IMR-90 (cell line): Measurements from ENCODE around the gene SIK3. TPM values are rescaled to one million over a fixed set of nuclear protein-coding genes. Genes with fewer than 3 reads are reported as not detected.

Experiments
- ATAC-seq: fragments of 200-7000 bp; cut with Tn5 transposase; 2 replicates; pipeline ENCODE4 v1.9.1; 2020; ENCODE audit warnings: low read depth, mild to moderate bottlenecking, moderate library complexity
- BruUV-seq: library from RNA; stranded (reverse); fragments of 400-500 nt; replicated peaks from 2 replicates; lab custom pipeline; 2021; lab: Mats Ljungman, UMichigan
- CTCF ChIA-PET: fragments of 300-600 bp; formaldehyde crosslinking; extraction: SDS; loops from one replicate; lab custom pipeline; 2021; ENCODE audit warnings: antibody characterized with exemption; lab: Yijun Ruan, JAX
- POLR2A ChIA-PET: fragments of 300-600 bp; sonication (Branson Sonifier 250); formaldehyde crosslinking; loops from one replicate; lab custom pipeline; 2022; ENCODE audit warnings: antibody characterized with exemption; ENCODE audit not compliant: unreplicated experiment; lab: Charles Lee
- DNase-seq: peaks from one replicate; pipeline ENCODE4 v3.0.0; 2013
- H2AFZ ChIP-seq: replicated peaks from 2 replicates; pipeline ENCODE3; 2013; ENCODE audit warnings: low read length, mild to moderate bottlenecking; ENCODE audit not compliant: poor library complexity
- H2AK5ac ChIP-seq: 2 replicates; pipeline ENCODE4 v1.6.1; 2013; ENCODE audit warnings: low read depth, low read length, inconsistent platforms
- H2AK9ac ChIP-seq: replicated peaks from 2 replicates; pipeline ENCODE3; 2013; ENCODE audit warnings: mild to moderate bottlenecking, low read depth, low read length, moderate library complexity; ENCODE audit not compliant: poor library complexity
- H2BK120ac ChIP-seq: 2 replicates; pipeline ENCODE4 v1.6.1; 2013; ENCODE audit warnings: low read depth, low read length, inconsistent platforms
- H2BK15ac ChIP-seq: 3 replicates; pipeline ENCODE4 v1.6.1; 2013; ENCODE audit warnings: low read depth, low read length, inconsistent platforms
- H2BK20ac ChIP-seq: 2 replicates; pipeline ENCODE4 v1.6.1; 2013; ENCODE audit warnings: low read depth, mild to moderate bottlenecking, inconsistent platforms, low read length, moderate library complexity
- H2BK5ac ChIP-seq: 2 replicates; pipeline ENCODE4 v1.6.1; 2013; ENCODE audit warnings: mild to moderate bottlenecking, low read depth, low read length, inconsistent platforms; ENCODE audit not compliant: poor library complexity, severe bottlenecking
- H3K14ac ChIP-seq: replicated peaks from 2 replicates; pipeline ENCODE4 v1.6.1; 2013; ENCODE audit warnings: low read depth, low read length, inconsistent platforms
- H3K18ac ChIP-seq: 2 replicates; pipeline ENCODE4 v1.6.1; 2013; ENCODE audit warnings: low read depth, low read length, control low read depth
- H3K23ac ChIP-seq: 2 replicates; pipeline ENCODE4 v1.6.1; 2013; ENCODE audit warnings: low read depth, low read length, inconsistent platforms
- H3K27ac ChIP-seq: 2 replicates; pipeline ENCODE4 v1.5.1; 2013; ENCODE audit warnings: mild to moderate bottlenecking, control low read depth, low read length; ENCODE audit not compliant: insufficient read depth
- H3K27me3 ChIP-seq: 2 replicates; pipeline ENCODE4 v1.6.1; 2013; ENCODE audit warnings: low read length; ENCODE audit not compliant: control insufficient read depth, insufficient read depth
- H3K36me3 ChIP-seq: 2 replicates; pipeline ENCODE4 v1.6.1; 2013; ENCODE audit warnings: low read length, mixed read lengths; ENCODE audit not compliant: control insufficient read depth, insufficient read depth
- H3K4ac ChIP-seq: 2 replicates; pipeline ENCODE4 v1.6.1; 2013; ENCODE audit warnings: low read depth, low read length, inconsistent platforms
- H3K4me1 ChIP-seq: 2 replicates; pipeline ENCODE4 v1.6.1; 2013; ENCODE audit warnings: low read length, mixed read lengths; ENCODE audit not compliant: control insufficient read depth, insufficient read depth
- H3K4me2 ChIP-seq: 2 replicates; pipeline ENCODE4 v1.6.1; 2013; ENCODE audit warnings: low read depth, mild to moderate bottlenecking, control low read depth, low read length, moderate library complexity
- H3K4me3 ChIP-seq: 2 replicates; pipeline ENCODE4 v1.5.1; 2013; ENCODE audit warnings: low read depth, mild to moderate bottlenecking, control low read depth, low read length, moderate library complexity; ENCODE audit not compliant: insufficient read depth
- H3K56ac ChIP-seq: 2 replicates; pipeline ENCODE4 v1.6.1; 2013; ENCODE audit warnings: low read length, inconsistent platforms; ENCODE audit not compliant: insufficient read depth; ENCODE audit errors: extremely low read depth
- H3K79me1 ChIP-seq, 2 experiments: 2 replicates each; pipeline ENCODE4 v1.6.1; 2013; ENCODE audit warnings: low read length in 2 of 2, inconsistent platforms in 1 of 2, low read depth in 1 of 2
- H3K9ac ChIP-seq: 2 replicates; pipeline ENCODE4 v1.6.1; 2013; ENCODE audit warnings: low read depth, low read length, control low read depth
- H3K9me1 ChIP-seq: 2 replicates; pipeline ENCODE4 v1.6.1; 2013; ENCODE audit warnings: low read length, inconsistent platforms; ENCODE audit not compliant: insufficient read depth
- H3K9me3 ChIP-seq: 2 replicates; pipeline ENCODE4 v1.6.1; 2013; ENCODE audit warnings: low read length; ENCODE audit not compliant: control insufficient read depth, insufficient read depth
- H4K20me1 ChIP-seq: 2 replicates; pipeline ENCODE4 v1.6.1; 2013; ENCODE audit warnings: low read length, inconsistent platforms; ENCODE audit not compliant: insufficient read depth
- H4K5ac ChIP-seq: 2 replicates; pipeline ENCODE4 v1.6.1; 2013; ENCODE audit warnings: mild to moderate bottlenecking, low read depth, low read length, control low read depth
- H4K8ac ChIP-seq, 2 experiments: 2 replicates each; pipeline ENCODE4 v1.6.1; 2013; ENCODE audit warnings: low read depth in 2 of 2, low read length in 2 of 2, control low read depth in 1 of 2, inconsistent platforms in 1 of 2
- H4K91ac ChIP-seq: 2 replicates; pipeline ENCODE4 v1.6.1; 2013; ENCODE audit warnings: low read depth, low read length, inconsistent platforms; ENCODE audit not compliant: insufficient read depth
- BHLHE40 ChIP-seq: fragments of 150-350 bp; IDR thresholded peaks from 2 replicates; pipeline ENCODE4 v1.6.1; 2016; ENCODE audit warnings: mild to moderate bottlenecking, low read depth, low read length
- CEBPB ChIP-seq: IDR thresholded peaks from 2 replicates; pipeline ENCODE4 v1.6.1; 2012; ENCODE audit warnings: low read depth, low read length, improper control_type of control experiment
- CHD1 ChIP-seq: IDR thresholded peaks from 2 replicates; pipeline ENCODE4 v1.6.1; 2012; ENCODE audit warnings: low read depth, low read length, improper control_type of control experiment
- ELK1 ChIP-seq: fragments of 150-350 bp; IDR thresholded peaks from 2 replicates; pipeline ENCODE4 v1.6.1; 2016; ENCODE audit warnings: low read depth, mild to moderate bottlenecking, low read length, moderate library complexity, borderline replicate concordance
- FOS ChIP-seq: fragments of 150-350 bp; IDR thresholded peaks from 2 replicates; pipeline ENCODE4 v1.6.1; 2016; ENCODE audit warnings: low read depth, low read length
- MAFK ChIP-seq: IDR thresholded peaks from 2 replicates; pipeline ENCODE4 v1.6.1; 2012; ENCODE audit warnings: low read depth, low read length, improper control_type of control experiment
- MAZ ChIP-seq: IDR thresholded peaks from 2 replicates; pipeline ENCODE4 v1.6.1; 2012; ENCODE audit warnings: low read depth, mild to moderate bottlenecking, low read length, improper control_type of control experiment, moderate library complexity, borderline replicate concordance
- MXI1 ChIP-seq: IDR thresholded peaks from 2 replicates; pipeline ENCODE4 v1.6.1; 2012; ENCODE audit warnings: low read depth, mild to moderate bottlenecking, low read length, moderate library complexity, borderline replicate concordance
- NFE2L2 ChIP-seq: fragments of 150-350 bp; IDR thresholded peaks from 2 replicates; pipeline ENCODE4 v1.6.1; 2016; ENCODE audit warnings: low read depth, mild to moderate bottlenecking, low read length
- POLR2A ChIP-seq: IDR thresholded peaks from 2 replicates; pipeline ENCODE4 v1.6.1; 2012; ENCODE audit warnings: mild to moderate bottlenecking, low read depth, low read length
- RAD21 ChIP-seq: IDR thresholded peaks from 2 replicates; pipeline ENCODE4 v1.6.1; 2012; ENCODE audit warnings: low read length, improper control_type of control experiment
- RCOR1 ChIP-seq: IDR thresholded peaks from 2 replicates; pipeline ENCODE4 v1.6.1; 2012; ENCODE audit warnings: mild to moderate bottlenecking, low read length, improper control_type of control experiment; ENCODE audit not compliant: insufficient replicate concordance
- RFX5 ChIP-seq: IDR thresholded peaks from 2 replicates; pipeline ENCODE4 v1.8.0; 2012; ENCODE audit warnings: low read depth, mild to moderate bottlenecking, low read length, moderate library complexity
- SMC3 ChIP-seq: fragments of 150-350 bp; IDR thresholded peaks from 2 replicates; pipeline ENCODE4 v1.6.1; 2016; ENCODE audit warnings: low read depth, mild to moderate bottlenecking, antibody characterized with exemption, low read length, moderate library complexity
- USF2 ChIP-seq: fragments of 150-350 bp; IDR thresholded peaks from 2 replicates; pipeline ENCODE4 v1.6.1; 2017; ENCODE audit warnings: mild to moderate bottlenecking, antibody characterized with exemption, low read length, low read depth
- WGBS, 2 experiments: methylation state at CpG; one replicate each; pipeline versions ENCODE4 v1.1.5 to v1.1.7; 2013; ENCODE audit warnings: missing lambda C conversion rate in 2 of 2; ENCODE audit not compliant: insufficient read length in 1 of 2; ENCODE audit errors: extremely low coverage in 2 of 2; 5-methylcytosine and 5-hydroxymethylcytosine counted together
- dilution Hi-C: fragments of 300-500 bp; cut with HindIII; formaldehyde crosslinking; loops from one replicate; pipeline ENCODE4 v1.14.3; 2018; ENCODE audit warnings: low sequenced_read_pairs; ENCODE audit not compliant: unreplicated experiment
- in situ Hi-C: fragments of 300-500 bp; cut with MboI; formaldehyde crosslinking; loops from 3 replicates; pipeline ENCODE4 v1.14.3; 2019; ENCODE audit warnings: low sequenced_read_pairs, inconsistent platforms, mixed read lengths
- intact Hi-C: fragments of 100-400 bp; cut with micrococcal nuclease; formaldehyde crosslinking; loops from 2 replicates; pipeline ENCODE4 v1.10.0; 2022
- polyA plus RNA-seq, 3 experiments: library from polyadenylated mRNA; depleted of rRNA; stranded (reverse); fragments of >200 nt; gene quantifications; 2 replicates each; pipeline ENCODE4 v1.2.3, GENCODE V29; 2012; ENCODE audit warnings: low replicate concordance in 1 of 3
- total RNA-seq: library from RNA; depleted of rRNA; stranded (reverse); fragments of >200 nt; gene quantifications from 2 replicates; pipeline ENCODE4 v1.2.3, GENCODE V29; 2012
- TF ChIP-seq, protein P1 (sequence below): conservative IDR thresholded peaks from 2 replicates; pipeline ENCODE4 v1.5.1; 2012; ENCODE audit warnings: mild to moderate bottlenecking, low read depth, low read length, improper control_type of control experiment

The SIK3 gene
- total and polyA plus RNA-seq, 2 of the 4 experiments (the other 2 are of a cell fraction): 8.2 to 9.1 TPM

- no TSS peak for BruUV-seq
- Histone ChIP-seq H3K4me3 (no peak overlapping the region), H2AK5ac (no peak overlapping the region), H3K79me1 (peaks cover 17 to 24% of the 10 kb centered on the region in 2 experiments), H2AFZ (no peak overlapping the region), H4K5ac (no peak overlapping the region), H3K14ac (no peak overlapping the region), H2BK120ac (no peak overlapping the region), H3K18ac (no peak overlapping the region), H2AK9ac (no peak overlapping the region), H3K4me1 (peaks cover 2% of the 10 kb centered on the region), H2BK20ac (no peak overlapping the region), H3K9me3 (no peaks in the 10 kb centered on the region), H3K56ac (no peak overlapping the region), H3K23ac (no peak overlapping the region), H3K27me3 (no peaks in the 10 kb centered on the region), H3K27ac (no peak overlapping the region), H3K9me1 (peaks cover 7% of the 10 kb centered on the region), H3K9ac (no peak overlapping the region), H4K20me1 (0 out of 2 replicates have a peak, but pooled peaks cover 4% of the 10 kb centered on the region), H3K4me2 (no peak overlapping the region), H2BK15ac (no peak overlapping the region), H3K36me3 (peaks cover 4% of the 10 kb centered on the region; the same call in 1 of the 2 replicates), H4K8ac (no peak overlapping the region), H4K91ac (no peak overlapping the region), H2BK5ac (no peak overlapping the region), H3K4ac (no peak overlapping the region)
- dilution Hi-C loops (no loop called here), in situ Hi-C loops (no loop called here), intact Hi-C loops (no loop called here)
- TF ChIP-seq SMC3 (no peak), RAD21 (no peak), FOS (no peak), BHLHE40 (no peak), RFX5 (no peak), MAFK (no peak), POLR2A (no peak), MAZ (no peak), CEBPB (no peak), ELK1 (no peak), RCOR1 (no peak), CHD1 (no peak), MXI1 (no peak), USF2 (no peak), NFE2L2 (no peak)
- TF ChIP-seq, protein P1, sequence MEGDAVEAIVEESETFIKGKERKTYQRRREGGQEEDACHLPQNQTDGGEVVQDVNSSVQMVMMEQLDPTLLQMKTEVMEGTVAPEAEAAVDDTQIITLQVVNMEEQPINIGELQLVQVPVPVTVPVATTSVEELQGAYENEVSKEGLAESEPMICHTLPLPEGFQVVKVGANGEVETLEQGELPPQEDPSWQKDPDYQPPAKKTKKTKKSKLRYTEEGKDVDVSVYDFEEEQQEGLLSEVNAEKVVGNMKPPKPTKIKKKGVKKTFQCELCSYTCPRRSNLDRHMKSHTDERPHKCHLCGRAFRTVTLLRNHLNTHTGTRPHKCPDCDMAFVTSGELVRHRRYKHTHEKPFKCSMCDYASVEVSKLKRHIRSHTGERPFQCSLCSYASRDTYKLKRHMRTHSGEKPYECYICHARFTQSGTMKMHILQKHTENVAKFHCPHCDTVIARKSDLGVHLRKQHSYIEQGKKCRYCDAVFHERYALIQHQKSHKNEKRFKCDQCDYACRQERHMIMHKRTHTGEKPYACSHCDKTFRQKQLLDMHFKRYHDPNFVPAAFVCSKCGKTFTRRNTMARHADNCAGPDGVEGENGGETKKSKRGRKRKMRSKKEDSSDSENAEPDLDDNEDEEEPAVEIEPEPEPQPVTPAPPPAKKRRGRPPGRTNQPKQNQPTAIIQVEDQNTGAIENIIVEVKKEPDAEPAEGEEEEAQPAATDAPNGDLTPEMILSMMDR: no peak
- ChIA-PET CTCF (no interaction called here), POLR2A (no interaction called here)
- no CpG with 5 or more reads among the region's 4 CpGs for WGBS, 2 experiments
- ATAC-seq (no peak), DNase-seq (no peak)
Measured at GRCh38 chr11:116955949-116956348, 142.3 kb downstream of the SIK3 start.
